ENCODE measurements around the gene CRHR2.

DNA sequence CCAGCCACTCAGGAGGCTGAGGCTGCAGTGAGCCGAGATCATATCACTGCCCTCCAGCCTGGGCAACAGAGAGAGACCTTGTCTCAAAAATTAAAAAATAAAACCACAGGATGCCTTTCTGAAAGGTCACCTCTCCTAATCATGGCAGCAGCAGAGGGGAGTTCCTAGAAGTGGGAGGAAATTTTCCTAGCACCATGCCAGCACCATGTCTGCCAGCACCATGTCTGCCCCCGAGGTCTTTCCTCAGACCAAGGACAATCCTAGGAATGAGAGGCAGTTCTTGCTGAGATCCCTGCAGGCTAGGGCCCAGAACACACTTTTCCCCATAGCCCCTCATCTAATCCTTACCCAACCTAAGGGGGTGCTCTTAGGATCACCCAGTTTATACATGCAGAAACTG lies 47.4 kb upstream of the CRHR2 start:
- TF ChIP-seq ZNF333 (CRISPR knock-in tag; IDR thresholded peaks at IDR 0.05; ENCODE audit: borderline replicate concordance) (no peak), SMAD9 (CRISPR knock-in tag; IDR thresholded peaks at IDR 0.05) (no peak), AGO2 (optimal IDR thresholded peaks at IDR 0.05; ENCODE audit: low read depth, low read length) (no peak), ARNT (IDR thresholded peaks at IDR 0.05) (no peak)
- TF ChIP-seq, protein P1, sequence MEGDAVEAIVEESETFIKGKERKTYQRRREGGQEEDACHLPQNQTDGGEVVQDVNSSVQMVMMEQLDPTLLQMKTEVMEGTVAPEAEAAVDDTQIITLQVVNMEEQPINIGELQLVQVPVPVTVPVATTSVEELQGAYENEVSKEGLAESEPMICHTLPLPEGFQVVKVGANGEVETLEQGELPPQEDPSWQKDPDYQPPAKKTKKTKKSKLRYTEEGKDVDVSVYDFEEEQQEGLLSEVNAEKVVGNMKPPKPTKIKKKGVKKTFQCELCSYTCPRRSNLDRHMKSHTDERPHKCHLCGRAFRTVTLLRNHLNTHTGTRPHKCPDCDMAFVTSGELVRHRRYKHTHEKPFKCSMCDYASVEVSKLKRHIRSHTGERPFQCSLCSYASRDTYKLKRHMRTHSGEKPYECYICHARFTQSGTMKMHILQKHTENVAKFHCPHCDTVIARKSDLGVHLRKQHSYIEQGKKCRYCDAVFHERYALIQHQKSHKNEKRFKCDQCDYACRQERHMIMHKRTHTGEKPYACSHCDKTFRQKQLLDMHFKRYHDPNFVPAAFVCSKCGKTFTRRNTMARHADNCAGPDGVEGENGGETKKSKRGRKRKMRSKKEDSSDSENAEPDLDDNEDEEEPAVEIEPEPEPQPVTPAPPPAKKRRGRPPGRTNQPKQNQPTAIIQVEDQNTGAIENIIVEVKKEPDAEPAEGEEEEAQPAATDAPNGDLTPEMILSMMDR (CRISPR knock-in tag; IDR thresholded peaks at IDR 0.05) = no peak
